Psoas muscle (tissue), 8 donors: Measurements from ENCODE around the gene MRC2. TPM values are rescaled to one million over a fixed set of nuclear protein-coding genes. Genes with fewer than 3 reads are reported as not detected.

Experiments
- ATAC-seq, 4 donors: fragments of 200-7000 bp; cut with Tn5 transposase; one replicate each; pipeline ENCODE4 v1.9.1; 2020; ENCODE audit warnings: moderate library complexity in 3 of 4, mild to moderate bottlenecking in 2 of 4
- DNase-seq, 2 donors: peaks; one replicate each; pipeline ENCODE4 v3.0.0-alpha.2; 2020
- H3K27ac ChIP-seq: fragments of 200-600 bp; one replicate; pipeline ENCODE4 v1.8.0; 2022
- H3K27me3 ChIP-seq, 3 donors: fragments of 200-600 bp in 1 of 3; one replicate each; pipeline versions ENCODE4 v1.6.1 to v1.8.0; 2013 to 2022; ENCODE audit warnings: low read length in 2 of 3, mild to moderate bottlenecking in 2 of 3, moderate library complexity in 1 of 3; ENCODE audit not compliant: insufficient read depth in 3 of 3
- H3K36me3 ChIP-seq, 2 donors: fragments of 200-600 bp in 1 of 2; one replicate each; pipeline versions ENCODE4 v1.6.1 to v1.8.0; 2013 to 2022; ENCODE audit warnings: low read depth in 1 of 2, mild to moderate bottlenecking in 1 of 2, moderate library complexity in 1 of 2; ENCODE audit not compliant: insufficient read depth in 1 of 2
- H3K4me1 ChIP-seq: fragments of 200-600 bp; one replicate; pipeline ENCODE4 v1.8.0; 2022
- H3K4me3 ChIP-seq: fragments of 200-600 bp; one replicate; pipeline ENCODE4 v1.8.0; 2022; ENCODE audit warnings: mild to moderate bottlenecking
- H3K9me3 ChIP-seq: fragments of 200-600 bp; one replicate; pipeline ENCODE4 v1.8.0; 2022
- WGBS, 3 donors: extraction: QIAGEN DNeasy Blood & Tissue Kit; methylation state at CpG; one replicate each; pipeline versions ENCODE4 v1.1.6 to v1.1.7; 2013; 5-methylcytosine and 5-hydroxymethylcytosine counted together
- intact Hi-C, 2 donors: fragments of 100-400 bp; cut with DNase I; formaldehyde crosslinking; loops; one replicate each; pipeline versions ENCODE4 v1.11.0 to v1.14.2; 2022
- long read RNA-seq, 2 donors: library from polyadenylated mRNA; unstranded; transcript quantifications; one replicate each; pipeline ENCODE4 v2.0.0, GENCODE V29; 2021
- polyA plus RNA-seq, 3 donors: library from polyadenylated mRNA; stranded (reverse); fragments of 200-250 nt; gene quantifications; one replicate each; pipeline ENCODE4 v1.2.3, GENCODE V29; 2013
- total RNA-seq, 4 donors: library from RNA; stranded (reverse); fragmentation: NEBNext Ultra II Directional in 2 of 4; extraction: Animal tissue kit (Norgen Biotek cat#: 25700) in 2 of 4; gene quantifications; one replicate each; pipeline versions ENCODE4 v1.2.1 to v1.2.4, GENCODE V29; 2021 to 2023
- TF ChIP-seq, protein P1 (sequence below): fragments of 200-600 bp; IDR thresholded peaks from one replicate; pipeline ENCODE4 v1.8.0; 2022; ENCODE audit warnings: antibody characterized with exemption
- donor health status: healthy with polysubstance abuse.
- donor health status: DM: no; HTN: no; CAD: no; lungs with moderate emphysema.
- donor health status: Bipolar disorder and iron deficiency.
- donor health status: healthy.
- donor health status: DM: yes; HTN: yes; CAD: no.
- donor health status: DM: no; HTN: no; CAD: no.
- donor health status: DM: no; HTN: no; CAD: no.
- donor health status: DM: yes; HTN: yes; CAD: no.

The MRC2 gene, protein sequence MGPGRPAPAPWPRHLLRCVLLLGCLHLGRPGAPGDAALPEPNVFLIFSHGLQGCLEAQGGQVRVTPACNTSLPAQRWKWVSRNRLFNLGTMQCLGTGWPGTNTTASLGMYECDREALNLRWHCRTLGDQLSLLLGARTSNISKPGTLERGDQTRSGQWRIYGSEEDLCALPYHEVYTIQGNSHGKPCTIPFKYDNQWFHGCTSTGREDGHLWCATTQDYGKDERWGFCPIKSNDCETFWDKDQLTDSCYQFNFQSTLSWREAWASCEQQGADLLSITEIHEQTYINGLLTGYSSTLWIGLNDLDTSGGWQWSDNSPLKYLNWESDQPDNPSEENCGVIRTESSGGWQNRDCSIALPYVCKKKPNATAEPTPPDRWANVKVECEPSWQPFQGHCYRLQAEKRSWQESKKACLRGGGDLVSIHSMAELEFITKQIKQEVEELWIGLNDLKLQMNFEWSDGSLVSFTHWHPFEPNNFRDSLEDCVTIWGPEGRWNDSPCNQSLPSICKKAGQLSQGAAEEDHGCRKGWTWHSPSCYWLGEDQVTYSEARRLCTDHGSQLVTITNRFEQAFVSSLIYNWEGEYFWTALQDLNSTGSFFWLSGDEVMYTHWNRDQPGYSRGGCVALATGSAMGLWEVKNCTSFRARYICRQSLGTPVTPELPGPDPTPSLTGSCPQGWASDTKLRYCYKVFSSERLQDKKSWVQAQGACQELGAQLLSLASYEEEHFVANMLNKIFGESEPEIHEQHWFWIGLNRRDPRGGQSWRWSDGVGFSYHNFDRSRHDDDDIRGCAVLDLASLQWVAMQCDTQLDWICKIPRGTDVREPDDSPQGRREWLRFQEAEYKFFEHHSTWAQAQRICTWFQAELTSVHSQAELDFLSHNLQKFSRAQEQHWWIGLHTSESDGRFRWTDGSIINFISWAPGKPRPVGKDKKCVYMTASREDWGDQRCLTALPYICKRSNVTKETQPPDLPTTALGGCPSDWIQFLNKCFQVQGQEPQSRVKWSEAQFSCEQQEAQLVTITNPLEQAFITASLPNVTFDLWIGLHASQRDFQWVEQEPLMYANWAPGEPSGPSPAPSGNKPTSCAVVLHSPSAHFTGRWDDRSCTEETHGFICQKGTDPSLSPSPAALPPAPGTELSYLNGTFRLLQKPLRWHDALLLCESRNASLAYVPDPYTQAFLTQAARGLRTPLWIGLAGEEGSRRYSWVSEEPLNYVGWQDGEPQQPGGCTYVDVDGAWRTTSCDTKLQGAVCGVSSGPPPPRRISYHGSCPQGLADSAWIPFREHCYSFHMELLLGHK (N-terminal part only)
- total RNA-seq = 10 to 100 TPM in 2 of 4 donors, 1 to 10 TPM in 2; 4.6 to 17.5 (median 8.5) TPM
- 1 to 10 TPM; 3.5 to 5.9 (median 3.6) TPM for polyA plus RNA-seq
- long read RNA-seq, donor 1, full-length matches to known transcripts = 3 of 19 reads
- long read RNA-seq, donor 1, partial matches to known transcripts = 12 of 19 reads
- long read RNA-seq, donor 1, other reads (novel, unspliced or antisense) = 4 of 19 reads
- long read RNA-seq, donor 2, full-length matches to known transcripts = 1 of 14 reads
- long read RNA-seq, donor 2, partial matches to known transcripts = 12 of 14 reads
- long read RNA-seq, donor 2, other reads (novel, unspliced or antisense) = 1 of 14 reads

DNA sequence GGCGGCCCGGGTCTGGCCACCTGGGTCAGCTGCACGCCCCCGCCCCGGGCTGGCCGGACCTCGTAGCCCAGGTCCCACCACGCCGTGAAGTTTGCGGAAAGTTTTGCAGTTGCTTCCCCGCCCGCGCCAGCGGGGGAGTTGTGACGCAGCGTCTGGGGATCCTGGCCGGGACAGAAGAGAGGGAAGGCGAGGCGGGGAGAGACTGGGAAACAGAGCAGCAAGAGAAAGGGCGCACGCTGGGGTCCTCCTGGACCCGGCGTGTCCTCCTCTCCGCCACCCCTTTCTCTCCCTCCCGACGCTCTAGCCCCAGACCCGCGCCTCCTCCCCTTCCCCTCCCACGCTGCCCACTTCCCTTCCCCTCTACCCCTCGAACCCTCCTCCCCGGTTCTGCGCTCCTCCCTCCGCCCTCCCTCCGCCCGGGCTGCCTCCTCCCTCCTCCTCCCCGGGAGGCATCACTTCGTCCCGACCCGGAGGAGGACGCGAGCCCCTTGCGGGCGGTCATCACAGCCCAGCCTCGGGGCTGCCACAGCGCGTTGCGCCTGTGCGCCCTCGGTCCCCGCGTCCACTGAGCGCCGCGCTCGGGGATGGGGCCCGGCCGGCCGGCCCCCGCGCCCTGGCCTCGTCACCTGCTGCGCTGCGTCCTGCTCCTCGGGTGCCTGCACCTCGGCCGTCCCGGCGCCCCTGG is at the start of gene MRC2:
TSS of gene MRC2 (plus strand) at position 452 of the 685 bp plus-strand sequence. CDS start at position 585, 133 bp downstream.
- H3K4me1 ChIP-seq = peaks cover 5% of the 10 kb centered on the region
- TF ChIP-seq, protein P1, sequence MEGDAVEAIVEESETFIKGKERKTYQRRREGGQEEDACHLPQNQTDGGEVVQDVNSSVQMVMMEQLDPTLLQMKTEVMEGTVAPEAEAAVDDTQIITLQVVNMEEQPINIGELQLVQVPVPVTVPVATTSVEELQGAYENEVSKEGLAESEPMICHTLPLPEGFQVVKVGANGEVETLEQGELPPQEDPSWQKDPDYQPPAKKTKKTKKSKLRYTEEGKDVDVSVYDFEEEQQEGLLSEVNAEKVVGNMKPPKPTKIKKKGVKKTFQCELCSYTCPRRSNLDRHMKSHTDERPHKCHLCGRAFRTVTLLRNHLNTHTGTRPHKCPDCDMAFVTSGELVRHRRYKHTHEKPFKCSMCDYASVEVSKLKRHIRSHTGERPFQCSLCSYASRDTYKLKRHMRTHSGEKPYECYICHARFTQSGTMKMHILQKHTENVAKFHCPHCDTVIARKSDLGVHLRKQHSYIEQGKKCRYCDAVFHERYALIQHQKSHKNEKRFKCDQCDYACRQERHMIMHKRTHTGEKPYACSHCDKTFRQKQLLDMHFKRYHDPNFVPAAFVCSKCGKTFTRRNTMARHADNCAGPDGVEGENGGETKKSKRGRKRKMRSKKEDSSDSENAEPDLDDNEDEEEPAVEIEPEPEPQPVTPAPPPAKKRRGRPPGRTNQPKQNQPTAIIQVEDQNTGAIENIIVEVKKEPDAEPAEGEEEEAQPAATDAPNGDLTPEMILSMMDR = no peak
- H3K27me3 ChIP-seq = peaks cover 0 to 31% (median 13%) of the 10 kb centered on the region in 3 donors
- H3K27ac ChIP-seq = peak within 1 kb of the TSS; percentile 48
- WGBS, 3 donors = 0 to 2% (median 0%) methylated on average over 53 to 68 of the region's 68 CpGs
- H3K9me3 ChIP-seq = no peaks in the 10 kb centered on the region
- intact Hi-C loops = no loop called here
- DNase-seq (peak; percentile 80 to 83), ATAC-seq (peak; percentile 35 to 54 (median 49))
- peak within 1 kb of the TSS; percentile 67 for H3K4me3 ChIP-seq
- H3K36me3 ChIP-seq = no peaks in the 10 kb centered on the region

DNA sequence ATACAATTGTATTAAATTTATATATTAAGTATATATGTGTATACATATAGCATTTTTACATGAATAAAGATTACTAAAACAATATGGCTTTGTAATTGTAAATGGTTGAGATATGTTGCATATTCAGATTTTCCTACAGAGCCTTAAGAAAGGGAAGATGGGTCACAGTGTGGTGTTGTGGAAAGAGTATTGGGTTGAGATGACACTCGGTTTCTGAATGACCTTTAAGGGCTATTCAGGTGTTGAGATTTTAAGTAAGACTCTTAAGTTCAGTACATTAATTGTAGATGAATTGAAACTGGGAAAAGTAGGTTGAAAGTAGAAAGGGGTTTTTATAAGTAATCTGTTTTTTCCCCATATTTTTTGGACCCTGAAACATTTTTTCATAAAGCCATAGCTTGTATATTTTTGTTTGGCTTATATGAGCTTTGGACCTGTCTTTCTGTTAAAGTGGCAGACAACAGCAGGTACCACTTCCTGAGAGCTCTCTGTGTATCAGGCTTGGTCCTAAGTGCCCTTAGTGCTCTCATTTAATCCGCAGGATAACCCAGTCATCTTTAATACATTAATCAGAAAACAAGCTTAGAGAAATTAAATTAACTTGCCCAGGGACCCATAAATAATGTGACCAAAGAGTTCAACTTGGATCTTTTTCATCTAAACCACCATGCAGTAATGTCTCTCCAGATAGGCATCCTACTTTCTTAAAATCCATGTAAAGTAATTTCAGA is 48.5 kb upstream of the MRC2 start:
- 87 to 90% (median 89%) methylated on average over 2 of the region's 2 CpGs for WGBS, 3 donors
- intact Hi-C loops = no loop called here

DNA sequence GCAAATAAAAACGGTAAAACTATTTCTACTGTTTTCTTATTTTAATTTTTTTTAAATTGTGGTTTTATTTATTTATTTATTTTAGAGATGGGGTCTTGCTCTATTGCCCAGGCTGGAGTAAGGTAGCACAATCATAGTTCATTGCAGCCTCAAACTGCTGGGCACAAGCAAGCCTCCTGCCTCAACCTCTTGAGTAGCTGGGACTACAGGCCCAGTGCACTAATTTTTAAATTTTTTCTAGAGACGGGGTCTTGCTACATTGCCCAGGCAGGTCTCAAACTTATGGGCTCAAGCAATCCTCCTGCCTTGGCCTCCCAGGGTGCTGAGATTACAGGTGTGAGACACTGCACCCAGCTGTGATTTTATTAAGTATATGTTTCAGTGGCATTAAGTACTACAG is 46.5 kb upstream of the MRC2 start:
- H3K4me1 ChIP-seq = no peaks in the 10 kb centered on the region
- ATAC-seq = no peak
- no peak overlapping the region for H3K27ac ChIP-seq
- H3K36me3 ChIP-seq = peaks cover 0 to 90% of the 10 kb centered on the region in 2 donors
- TF ChIP-seq, protein P1 = no peak
- intact Hi-C loops = no loop called here
- H3K4me3 ChIP-seq = no peak overlapping the region
- no peak for DNase-seq
- 90 to 97% (median 95%) methylated on average over 2 of the region's 2 CpGs for WGBS, 3 donors
- H3K27me3 ChIP-seq = no peaks in the 10 kb centered on the region
- no peaks in the 10 kb centered on the region for H3K9me3 ChIP-seq

More for the DNA sequence above, 48.5 kb upstream of the MRC2 start:
- TF ChIP-seq, protein P1 = no peak
- H3K4me1 ChIP-seq = no peaks in the 10 kb centered on the region
- no peak overlapping the region for H3K4me3 ChIP-seq
- no peak overlapping the region for H3K27ac ChIP-seq
- no peaks in the 10 kb centered on the region for H3K9me3 ChIP-seq
- peaks cover 0 to 95% of the 10 kb centered on the region in 2 donors for H3K36me3 ChIP-seq
- DNase-seq = no peak
- no peak for ATAC-seq
- no peaks in the 10 kb centered on the region for H3K27me3 ChIP-seq
